Naive B cell (primary cell): ENCODE results near the gene ZBTB20. TPM values are rescaled to one million over a fixed set of nuclear protein-coding genes. Genes with fewer than 3 reads are reported as not detected.

Experiments
- ATAC-seq, 2 donors: fragments of 150-1000 bp; cut with Tn5 transposase; 2 replicates each; pipeline ENCODE4 v1.10.0; 2021; ENCODE audit warnings: low read depth in 2 of 2, mild to moderate bottlenecking in 2 of 2, moderate library complexity in 2 of 2
- DNase-seq: peaks from one replicate; pipeline ENCODE4 v3.0.0; 2022
- H3K27ac Mint-ChIP-seq, 6 donors: one replicate each; pipeline ENCODE4 v1.8.0; 2020 to 2022; ENCODE audit warnings: mild to moderate bottlenecking in 6 of 6, mixed read lengths in 6 of 6, moderate library complexity in 5 of 6, inconsistent platforms in 2 of 6
- H3K27me3 Mint-ChIP-seq, 3 donors: one replicate each; pipeline ENCODE4 v1.8.0; 2021 to 2022; ENCODE audit warnings: mixed read lengths in 3 of 3, mild to moderate bottlenecking in 1 of 3
- H3K36me3 Mint-ChIP-seq, 2 donors: one replicate each; pipeline ENCODE4 v1.8.0; 2020 to 2022; ENCODE audit warnings: mixed read lengths in 2 of 2, inconsistent platforms in 1 of 2, mild to moderate bottlenecking in 1 of 2
- H3K4me1 Mint-ChIP-seq, 3 donors: one replicate each; pipeline ENCODE4 v1.8.0; 2020 to 2022; ENCODE audit warnings: mixed read lengths in 3 of 3, inconsistent platforms in 1 of 3, mild to moderate bottlenecking in 1 of 3, moderate library complexity in 1 of 3
- H3K4me3 Mint-ChIP-seq, 8 donors: one replicate each; pipeline ENCODE4 v1.8.0; 2020 to 2022; ENCODE audit warnings: mild to moderate bottlenecking in 8 of 8, mixed read lengths in 8 of 8, moderate library complexity in 8 of 8, inconsistent platforms in 2 of 8
- H3K9me3 Mint-ChIP-seq, 7 donors: one replicate each; pipeline ENCODE4 v1.8.0; 2020 to 2022; ENCODE audit warnings: mixed read lengths in 7 of 7, mild to moderate bottlenecking in 5 of 7, inconsistent platforms in 2 of 7, moderate library complexity in 1 of 7
- polyA plus RNA-seq, 6 donors: library from polyadenylated mRNA; unstranded; fragments of 300-500 nt; fragmentation: Illumina TruSeq; gene quantifications; one replicate each; pipeline ENCODE4 v1.2.3, GENCODE V29; 2021; ENCODE audit warnings: low read depth in 6 of 6

ZBTB20 gene
- polyA plus RNA-seq, 6 donors from 2014 or later = 20.4 to 38.5 (median 34.6) TPM

DNA sequence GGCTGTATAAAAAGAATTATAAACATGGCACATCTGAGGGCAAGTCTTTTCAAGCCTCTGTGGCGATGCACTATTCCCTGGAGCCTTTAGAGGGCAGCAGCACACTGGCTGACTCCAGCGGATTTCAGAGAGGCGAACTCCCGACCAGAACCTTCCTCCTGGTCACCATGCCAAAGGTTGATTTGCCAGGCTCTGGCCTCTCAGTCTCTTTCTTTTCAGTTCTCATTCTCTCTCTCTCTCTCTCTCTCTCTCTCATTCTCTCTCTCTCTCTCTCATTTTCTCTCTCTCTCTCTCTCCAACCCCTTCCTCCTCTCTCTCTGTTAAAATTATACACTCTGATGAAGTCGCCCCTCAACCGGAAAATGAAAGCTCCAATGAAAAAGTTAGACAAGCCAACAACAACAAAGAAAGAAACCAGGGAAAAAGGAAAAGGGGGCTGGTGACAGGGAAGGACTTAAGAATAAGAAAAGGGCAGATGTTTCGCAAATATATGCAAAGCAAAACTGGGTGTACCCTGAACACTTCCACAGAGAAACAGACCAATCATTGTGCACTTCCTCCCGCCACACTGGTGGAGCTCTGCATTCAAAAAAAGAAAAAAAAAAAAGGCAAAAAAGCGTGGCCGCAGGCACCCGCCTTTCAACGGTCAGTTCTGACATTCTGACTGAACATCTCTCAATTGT lies 763.1 kb downstream of the ZBTB20 start:
- no peaks in the 10 kb centered on the region for H3K9me3 Mint-ChIP-seq
- H3K4me1 Mint-ChIP-seq = peaks cover 0 to 6% (median 6%) of the 10 kb centered on the region in 3 donors
- no peaks in the 10 kb centered on the region for H3K27me3 Mint-ChIP-seq
- ATAC-seq (peak; percentile 86 to 87), DNase-seq (peak; percentile 44)
- peak overlapping the region in 6 of 8 donors; percentile 75 to 86 (median 81) for H3K4me3 Mint-ChIP-seq
- peaks cover 11 to 16% of the 10 kb centered on the region in 2 donors for H3K36me3 Mint-ChIP-seq
- peak overlapping the region in 1 of 6 donors; percentile 68 for H3K27ac Mint-ChIP-seq

GRCh38 chr3:114380233-114380651 lies 766.8 kb downstream of the ZBTB20 start:
- peaks cover 11 to 37% of the 10 kb centered on the region in 2 donors for H3K36me3 Mint-ChIP-seq

DNA sequence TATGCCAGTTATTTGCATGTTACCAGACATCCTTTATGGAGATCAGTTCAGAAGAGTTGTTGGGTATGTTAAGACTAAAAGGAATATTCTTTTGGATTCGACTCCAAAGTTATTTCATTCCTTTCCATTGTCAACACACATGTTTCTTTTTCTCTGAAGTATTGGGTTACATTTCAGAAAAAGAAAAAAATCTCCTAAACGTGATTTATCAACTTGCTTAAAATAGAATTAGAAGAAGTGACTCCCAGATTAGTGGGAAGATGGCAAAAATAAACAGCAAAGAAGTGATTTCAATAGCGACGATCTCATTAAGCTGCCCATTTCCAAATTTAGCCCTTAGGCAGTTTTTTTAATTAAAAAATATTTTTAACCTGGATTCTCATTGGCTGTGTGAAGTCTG lies 767.8 kb downstream of the ZBTB20 start:
- no peaks in the 10 kb centered on the region for H3K9me3 Mint-ChIP-seq
- H3K27me3 Mint-ChIP-seq = no peaks in the 10 kb centered on the region
- no peak overlapping the region for H3K27ac Mint-ChIP-seq
- peaks cover 0 to 7% (median 5%) of the 10 kb centered on the region in 3 donors for H3K4me1 Mint-ChIP-seq
- DNase-seq (no peak), ATAC-seq (no peak)
- H3K36me3 Mint-ChIP-seq = peaks cover 11 to 37% of the 10 kb centered on the region in 2 donors
- H3K4me3 Mint-ChIP-seq = no peak overlapping the region

More at GRCh38 chr3:114380233-114380651, 766.8 kb downstream of the ZBTB20 start:
- Mint-ChIP-seq H3K9me3 (no peaks in the 10 kb centered on the region), H3K27ac (no peak overlapping the region), H3K27me3 (no peaks in the 10 kb centered on the region), H3K4me3 (no peak overlapping the region), H3K4me1 (peaks cover 0 to 7% (median 6%) of the 10 kb centered on the region in 3 donors)
- DNase-seq (no peak), ATAC-seq (no peak)

DNA sequence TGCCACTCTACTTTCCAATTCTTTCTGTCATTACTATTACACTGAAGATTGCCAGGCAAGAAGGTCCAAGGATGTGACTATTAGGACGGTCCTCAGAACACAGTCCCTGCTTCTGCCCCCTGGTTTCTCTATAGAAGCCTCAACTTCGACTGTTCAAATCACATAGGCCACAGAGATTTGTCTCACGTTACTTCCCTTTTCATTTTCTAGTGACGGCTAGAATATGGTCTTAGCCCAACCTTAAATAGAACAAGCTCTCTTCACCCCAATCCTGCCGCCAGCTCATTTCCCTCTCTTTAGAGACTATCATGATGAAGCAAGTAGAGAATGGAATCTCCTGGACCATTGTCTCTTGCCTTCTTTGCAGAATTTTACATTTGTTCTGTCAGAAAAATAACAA lies 768.3 kb downstream of the ZBTB20 start:
- ATAC-seq (peak in 1 of 2 donors; percentile 21), DNase-seq (no peak)
- peak overlapping the region in 2 of 6 donors; percentile 21 to 49 for H3K27ac Mint-ChIP-seq

GRCh38 chr3:114377426-114377825 lies 769.7 kb downstream of the ZBTB20 start:
- ATAC-seq (no peak), DNase-seq (no peak)
- Mint-ChIP-seq H3K27ac (no peak overlapping the region), H3K4me3 (no peak overlapping the region), H3K27me3 (no peaks in the 10 kb centered on the region), H3K4me1 (peaks cover 0 to 7% (median 0%) of the 10 kb centered on the region in 3 donors), H3K36me3 (peaks cover 11 to 37% of the 10 kb centered on the region in 2 donors), H3K9me3 (no peaks in the 10 kb centered on the region)

More for the DNA sequence above, 768.3 kb downstream of the ZBTB20 start:
- Mint-ChIP-seq H3K4me1 (peaks cover 0 to 7% (median under 1%) of the 10 kb centered on the region in 3 donors), H3K9me3 (no peaks in the 10 kb centered on the region), H3K27me3 (no peaks in the 10 kb centered on the region), H3K36me3 (peaks cover 11 to 37% of the 10 kb centered on the region in 2 donors), H3K4me3 (no peak overlapping the region)

DNA sequence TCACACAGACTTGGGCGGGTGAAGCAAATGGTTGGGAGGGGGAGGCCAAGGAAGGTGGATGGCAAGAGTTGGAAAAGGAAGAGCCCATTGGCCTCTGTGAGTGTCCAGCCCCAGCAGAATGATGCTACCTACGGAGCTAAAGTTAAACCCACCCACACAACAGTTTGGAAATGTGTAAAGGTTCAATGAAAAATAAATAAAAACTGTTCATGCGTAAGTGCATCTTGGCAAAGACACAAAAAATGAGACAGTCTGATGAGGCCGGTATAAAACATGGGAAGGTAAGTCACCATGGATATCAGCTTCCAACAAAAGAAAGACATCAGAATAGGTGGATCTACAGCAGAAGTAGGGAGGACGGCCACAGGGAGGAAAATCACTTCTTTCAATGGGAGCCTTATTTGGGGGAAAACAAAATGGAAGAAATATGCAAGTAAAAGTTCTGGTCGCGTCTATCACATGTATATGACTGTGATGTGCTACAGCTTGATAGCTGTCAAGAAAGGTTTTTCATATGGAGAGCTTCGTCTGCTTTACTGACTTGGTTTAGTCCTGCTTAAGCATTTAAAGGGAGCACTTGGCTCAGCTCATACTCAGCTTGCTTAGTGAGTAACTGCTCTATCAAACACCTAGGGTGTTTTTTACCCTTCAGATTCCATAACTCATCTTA lies 770.4 kb downstream of the ZBTB20 start:
- Mint-ChIP-seq H3K4me1 (peaks cover 0 to 7% (median 0%) of the 10 kb centered on the region in 3 donors), H3K36me3 (peaks cover 19 to 43% of the 10 kb centered on the region in 2 donors), H3K9me3 (no peaks in the 10 kb centered on the region), H3K27me3 (no peaks in the 10 kb centered on the region), H3K4me3 (no peak overlapping the region), H3K27ac (peak overlapping the region in 1 of 6 donors; percentile 2)
- DNase-seq (no peak), ATAC-seq (no peak)

GRCh38 chr3:114375608-114376421 lies 771.3 kb downstream of the ZBTB20 start:
- Mint-ChIP-seq H3K36me3 (peaks cover 19 to 43% of the 10 kb centered on the region in 2 donors), H3K27ac (no peak overlapping the region), H3K9me3 (no peaks in the 10 kb centered on the region), H3K4me3 (no peak overlapping the region), H3K27me3 (no peaks in the 10 kb centered on the region), H3K4me1 (peaks cover 0 to 7% (median 0%) of the 10 kb centered on the region in 3 donors)
- DNase-seq (no peak), ATAC-seq (no peak)

GRCh38 chr3:114374433-114374990 lies 772.6 kb downstream of the ZBTB20 start:
- Mint-ChIP-seq H3K9me3 (no peaks in the 10 kb centered on the region), H3K36me3 (peaks cover 19 to 38% of the 10 kb centered on the region in 2 donors), H3K4me3 (no peak overlapping the region), H3K27ac (no peak overlapping the region), H3K27me3 (no peaks in the 10 kb centered on the region), H3K4me1 (peaks cover 0 to 7% (median 0%) of the 10 kb centered on the region in 3 donors)
- ATAC-seq = no peak
- DNase-seq = no peak

- peaks cover 8 to 12% of the 10 kb centered on the region in 2 donors for H3K36me3 Mint-ChIP-seq
- DNase-seq (no peak), ATAC-seq (no peak)
- H3K27me3 Mint-ChIP-seq = no peaks in the 10 kb centered on the region
- no peak overlapping the region for H3K4me3 Mint-ChIP-seq
- no peaks in the 10 kb centered on the region for H3K9me3 Mint-ChIP-seq
- no peaks in the 10 kb centered on the region for H3K4me1 Mint-ChIP-seq
- H3K27ac Mint-ChIP-seq = peak overlapping the region in 3 of 6 donors; percentile 45 to 55 (median 51)
Observed at GRCh38 chr3:114370537-114371174, 776.4 kb downstream of the ZBTB20 start.

DNA sequence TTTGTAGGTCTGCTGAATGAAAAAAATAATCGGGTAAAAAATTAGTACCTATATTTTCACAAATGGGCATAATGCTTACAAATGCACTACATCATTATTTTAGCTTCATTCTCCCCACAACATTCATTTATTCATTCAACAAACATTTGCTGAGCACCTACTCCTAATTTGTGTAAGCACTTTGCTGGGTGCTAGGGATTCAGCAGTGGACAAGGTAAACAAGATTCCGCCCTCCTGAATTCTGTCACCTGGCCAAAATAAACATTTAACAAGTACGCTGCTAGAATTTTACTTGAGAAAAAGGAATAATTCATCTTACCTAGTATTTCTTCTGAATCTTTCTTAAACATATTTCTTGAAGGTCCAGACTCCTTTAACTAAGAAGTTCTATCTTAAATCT lies 781.2 kb downstream of the ZBTB20 start:
- Mint-ChIP-seq H3K27ac (no peak overlapping the region), H3K9me3 (no peaks in the 10 kb centered on the region), H3K36me3 (peaks cover 0 to 5% of the 10 kb centered on the region in 2 donors), H3K4me1 (no peaks in the 10 kb centered on the region), H3K4me3 (no peak overlapping the region), H3K27me3 (no peaks in the 10 kb centered on the region)
- no peak for ATAC-seq
- DNase-seq = no peak

DNA sequence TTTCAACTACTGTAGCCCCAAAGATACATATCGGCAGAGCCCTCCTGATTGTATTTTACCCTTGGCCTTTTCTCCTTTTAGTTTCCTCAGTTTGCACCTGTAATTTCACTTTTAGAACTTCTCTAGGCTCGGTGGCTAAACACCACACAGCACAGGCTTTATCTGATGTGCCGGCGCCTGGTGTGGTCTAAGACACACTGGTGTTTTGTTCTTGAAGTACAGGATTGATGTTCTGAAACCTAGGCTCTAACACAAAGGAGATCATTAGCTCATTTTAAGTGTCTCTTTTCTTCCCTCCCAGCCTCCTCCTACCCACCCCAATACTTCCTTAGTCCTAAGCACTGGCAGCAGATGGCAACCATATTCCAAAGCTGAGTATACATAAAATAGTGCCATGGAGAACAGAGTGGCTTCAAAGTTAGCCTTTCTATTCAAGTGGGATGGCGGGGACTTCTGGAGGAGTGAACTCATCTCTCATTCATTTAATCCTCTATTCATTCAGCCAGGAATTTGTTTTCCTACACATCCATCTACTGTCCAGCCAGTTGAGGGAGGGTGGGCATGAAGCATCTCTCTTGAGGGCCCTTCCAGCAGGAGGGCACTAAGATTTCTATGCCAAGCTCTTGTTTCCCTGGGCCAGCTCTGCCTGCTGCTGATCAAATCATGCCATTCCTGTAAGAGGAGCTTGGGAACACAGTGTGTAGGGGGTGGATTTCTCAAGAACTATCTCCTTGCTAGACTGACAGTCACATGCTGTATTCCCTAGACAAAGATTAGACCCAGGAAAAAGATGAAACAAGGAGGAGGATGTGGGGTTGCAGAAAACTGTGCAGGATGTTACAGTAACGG lies 782.1 kb downstream of the ZBTB20 start:
- peaks cover 0 to 5% of the 10 kb centered on the region in 2 donors for H3K36me3 Mint-ChIP-seq
- ATAC-seq (no peak), DNase-seq (no peak)
- no peaks in the 10 kb centered on the region for H3K27me3 Mint-ChIP-seq
- no peak overlapping the region for H3K27ac Mint-ChIP-seq
- no peaks in the 10 kb centered on the region for H3K4me1 Mint-ChIP-seq
- H3K4me3 Mint-ChIP-seq = no peak overlapping the region
- H3K9me3 Mint-ChIP-seq = no peaks in the 10 kb centered on the region

GRCh38 chr3:114363554-114364202 lies 783.4 kb downstream of the ZBTB20 start:
- DNase-seq = no peak
- no peaks in the 10 kb centered on the region for H3K9me3 Mint-ChIP-seq
- H3K27ac Mint-ChIP-seq = no peak overlapping the region
- H3K4me3 Mint-ChIP-seq = no peak overlapping the region
- H3K36me3 Mint-ChIP-seq = peaks cover 0 to 5% of the 10 kb centered on the region in 2 donors
- no peak for ATAC-seq
- no peaks in the 10 kb centered on the region for H3K27me3 Mint-ChIP-seq
- H3K4me1 Mint-ChIP-seq = no peaks in the 10 kb centered on the region
